IMR-90 (cell line): ENCODE results near the gene PAAF1.

Experiments used
- CTCF ChIP-seq: conservative IDR thresholded peaks from 2 replicates; pipeline ENCODE4 v1.5.1; 2012; ENCODE audit warnings: mild to moderate bottlenecking, low read depth, low read length, improper control_type of control experiment
- FOS ChIP-seq: fragments of 150-350 bp; IDR thresholded peaks from 2 replicates; pipeline ENCODE4 v1.6.1; 2016; ENCODE audit warnings: low read depth, low read length
- MAFK ChIP-seq: IDR thresholded peaks from 2 replicates; pipeline ENCODE4 v1.6.1; 2012; ENCODE audit warnings: low read depth, low read length, improper control_type of control experiment
- POLR2A ChIP-seq: IDR thresholded peaks from 2 replicates; pipeline ENCODE4 v1.6.1; 2012; ENCODE audit warnings: mild to moderate bottlenecking, low read depth, low read length
- RFX5 ChIP-seq: IDR thresholded peaks from 2 replicates; pipeline ENCODE4 v1.8.0; 2012; ENCODE audit warnings: low read depth, mild to moderate bottlenecking, low read length, moderate library complexity

- TF ChIP-seq CTCF (no peak), POLR2A (no peak), FOS (no peak), RFX5 (no peak), MAFK (no peak)
Measured at GRCh38 chr11:73956876-73957653, 80.3 kb downstream of the PAAF1 start.
